Fibroblast of the aortic adventitia (primary cell): ENCODE measurements around the gene FAM221B. TPM values are rescaled to one million over a fixed set of nuclear protein-coding genes. Genes with fewer than 3 reads are reported as not detected.

Source experiments
- DNase-seq: peaks from one replicate; pipeline ENCODE4 v3.0.0-alpha.2; 2010; ENCODE audit warnings: low read depth
- H3K4me3 ChIP-seq: 2 replicates; pipeline ENCODE4 v1.5.1; 2011; ENCODE audit warnings: low read depth, mild to moderate bottlenecking, control low read depth, low read length, moderate library complexity
- CTCF ChIP-seq: IDR thresholded peaks from 2 replicates; pipeline ENCODE4 v1.5.1; 2011; ENCODE audit warnings: mild to moderate bottlenecking, low read length, control low read depth, inconsistent platforms; ENCODE audit not compliant: insufficient read depth
- total RNA-seq: library from RNA; depleted of rRNA; stranded (reverse); fragments of >200 nt; gene quantifications from 2 replicates; pipeline ENCODE4 v1.2.3, GENCODE V29; 2012; ENCODE audit warnings: low replicate concordance

FAM221B gene
- total RNA-seq, 1 donor, result not detected

- no peak overlapping the region for H3K4me3 ChIP-seq
- no peak for TF ChIP-seq CTCF
- no peak for DNase-seq
Observed at GRCh38 chr9:35841645-35841900, 13.0 kb upstream of the FAM221B start.

GRCh38 chr9:35840881-35841644 is 12.5 kb upstream of the FAM221B start:
- no peak overlapping the region for H3K4me3 ChIP-seq
- DNase-seq, result no peak
- TF ChIP-seq CTCF, result no peak

- DNase-seq, result no peak
- no peak for TF ChIP-seq CTCF
- no peak overlapping the region for H3K4me3 ChIP-seq
Observed at GRCh38 chr9:35839926-35840325, 11.4 kb upstream of the FAM221B start.

- TF ChIP-seq CTCF, result no peak
- no peak for DNase-seq
- H3K4me3 ChIP-seq, result no peak overlapping the region
Observed at GRCh38 chr9:35836595-35836994, 8.1 kb upstream of the FAM221B start.

- DNase-seq, result no peak
- no peak overlapping the region for H3K4me3 ChIP-seq
- TF ChIP-seq CTCF, result no peak
Observed at GRCh38 chr9:35835766-35836165, 7.2 kb upstream of the FAM221B start.

GRCh38 chr9:35835216-35835632 is 6.7 kb upstream of the FAM221B start:
- H3K4me3 ChIP-seq, result no peak overlapping the region
- no peak for TF ChIP-seq CTCF
- no peak for DNase-seq
